GM12892 (cell line): ENCODE data around the gene CLSTN2.

Experiments used
- POLR2A ChIP-seq: IDR thresholded peaks from 2 replicates; pipeline ENCODE4 v1.6.1; 2011; ENCODE audit warnings: low read depth, low read length, control low read depth
- POLR2AphosphoS5 ChIP-seq: IDR thresholded peaks from 2 replicates; pipeline ENCODE4 v1.6.1; 2011; ENCODE audit warnings: low read depth, low read length, control low read depth
- TAF1 ChIP-seq: IDR thresholded peaks from 2 replicates; pipeline ENCODE4 v1.6.1; 2011; ENCODE audit warnings: low read depth, mild to moderate bottlenecking, control low read depth, low read length, borderline replicate concordance

DNA sequence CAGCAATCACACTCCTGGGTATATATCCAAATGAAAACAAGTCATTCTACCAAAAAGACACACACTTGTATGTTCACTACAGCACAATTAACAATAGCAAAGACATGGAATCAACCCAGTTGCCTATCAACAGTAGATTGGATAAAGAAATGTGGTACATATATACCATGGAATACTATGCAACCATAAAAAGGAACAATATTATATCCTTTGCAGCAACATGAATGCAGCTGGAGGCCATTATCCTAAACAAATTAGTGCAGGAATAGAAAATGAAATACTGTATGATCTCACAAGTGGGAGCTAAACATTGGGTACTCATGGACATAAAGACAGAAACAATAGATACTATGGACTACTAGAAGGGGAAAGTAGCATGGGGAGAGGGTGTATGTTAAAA lies 224.7 kb downstream of the CLSTN2 start:
- TF ChIP-seq POLR2AphosphoS5 (no peak), TAF1 (no peak), POLR2A (no peak)
